Stimulated activated CD8-positive, alpha-beta memory T cell treated with anti-CD3 and anti-CD28 coated beads, Interleukin-7, amount 100 ng/mL, for 1 hour (primary cell): ENCODE data around the gene NAALADL2.
"Not testable (repeated sequence)": the region's sequence is repeated elsewhere in the genome, so short reads cannot be mapped to it uniquely, and the experiment has no call there.

Source experiments
- DNase-seq, 2 donors: peaks; one replicate each; pipeline ENCODE4 v3.0.0-alpha.2; 2020; ENCODE audit warnings: low read depth in 2 of 2

Gene NAALADL2

GRCh38 chr3:175585898-175586297, 726.8 kb downstream of the NAALADL2 start:
- DNase-seq: no peak

DNA sequence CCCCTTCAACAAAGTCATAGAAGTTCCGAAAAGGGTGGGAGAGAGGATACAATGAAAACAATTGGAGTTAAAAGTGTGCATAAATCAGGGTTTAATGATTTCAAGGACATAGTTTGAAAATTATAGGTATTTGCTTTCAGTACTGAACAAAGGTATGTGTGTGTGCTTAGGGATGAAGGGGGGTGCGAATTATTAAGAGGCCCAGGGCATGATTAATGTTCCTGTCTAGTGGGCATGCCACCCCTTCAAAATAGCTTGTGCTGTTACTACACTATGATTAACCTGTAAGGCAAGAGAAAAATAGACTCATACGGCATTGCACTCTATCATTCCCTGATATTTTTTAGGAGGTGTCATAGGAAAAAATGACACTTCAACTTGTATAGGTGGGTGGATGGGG, 731.6 kb downstream of the NAALADL2 start:
- DNase-seq: no peak

- no peak for DNase-seq
Measured at GRCh38 chr3:175591375-175591774, 732.2 kb downstream of the NAALADL2 start.

DNA sequence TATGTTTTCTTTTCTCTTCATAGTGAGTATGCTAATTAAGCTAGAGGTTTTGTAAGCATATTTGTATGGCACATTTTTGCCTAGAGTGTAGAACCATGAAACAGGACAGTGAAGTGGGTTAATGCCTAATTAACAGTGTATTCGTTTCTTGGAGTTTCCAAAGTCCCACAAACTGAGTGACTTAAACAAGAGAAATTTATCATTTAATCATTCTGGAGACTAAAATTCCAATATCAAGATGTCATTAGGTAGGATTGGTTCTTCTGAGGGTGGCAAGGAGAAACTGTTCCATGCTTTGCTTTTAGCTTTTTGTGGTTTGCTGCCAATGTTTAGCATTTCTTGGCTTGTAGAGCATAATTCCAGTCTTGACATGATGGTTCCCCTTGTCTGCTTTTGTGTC, 734.2 kb downstream of the NAALADL2 start:
- no peak for DNase-seq

DNA sequence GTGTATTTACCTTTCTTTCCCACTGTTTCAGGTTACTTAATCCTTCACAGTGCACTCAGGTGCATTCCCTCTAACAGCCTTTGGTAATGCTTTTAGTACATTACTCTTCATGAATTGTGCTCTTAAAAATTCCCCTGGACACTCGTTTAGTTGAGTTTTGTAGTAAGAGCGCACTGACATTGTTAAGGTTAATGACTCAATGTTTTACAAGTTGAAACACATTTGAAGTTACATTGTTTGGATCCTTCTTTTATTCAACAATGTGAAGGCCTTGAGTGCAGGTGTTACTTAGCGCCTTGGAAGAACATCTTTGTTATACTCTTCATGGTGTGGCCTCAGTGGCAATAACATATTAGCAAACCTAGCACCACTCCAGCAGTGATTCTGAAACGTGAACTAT, 739.6 kb downstream of the NAALADL2 start:
- no peak for DNase-seq

- no peak for DNase-seq
Measured at GRCh38 chr3:175601521-175601920, 742.4 kb downstream of the NAALADL2 start.

- DNase-seq: no peak
Measured at GRCh38 chr3:175605851-175606250, 746.7 kb downstream of the NAALADL2 start.

GRCh38 chr3:175606650-175607318, 747.6 kb downstream of the NAALADL2 start:
- DNase-seq: no peak

- no peak for DNase-seq
Measured at GRCh38 chr3:175608356-175608755, 749.2 kb downstream of the NAALADL2 start.

DNA sequence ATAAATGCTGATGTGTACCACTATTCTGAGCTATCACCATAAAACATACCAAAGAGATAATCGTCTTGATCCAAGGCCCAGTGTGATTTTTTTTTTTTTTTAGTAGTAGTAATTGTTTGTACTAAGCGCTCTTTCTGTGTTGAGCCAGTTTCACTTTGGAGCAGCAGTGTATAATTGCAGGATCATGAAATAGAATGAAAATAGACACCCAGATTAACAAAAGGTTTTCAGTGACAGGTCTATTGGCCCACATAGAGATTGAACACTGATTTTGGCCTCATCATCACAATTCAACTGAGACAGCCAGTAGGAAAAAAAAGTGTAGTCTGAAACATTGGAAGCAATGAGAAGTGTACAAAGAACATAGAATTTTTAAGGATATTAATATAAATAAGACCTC, 749.8 kb downstream of the NAALADL2 start:
- DNase-seq: no peak

DNA sequence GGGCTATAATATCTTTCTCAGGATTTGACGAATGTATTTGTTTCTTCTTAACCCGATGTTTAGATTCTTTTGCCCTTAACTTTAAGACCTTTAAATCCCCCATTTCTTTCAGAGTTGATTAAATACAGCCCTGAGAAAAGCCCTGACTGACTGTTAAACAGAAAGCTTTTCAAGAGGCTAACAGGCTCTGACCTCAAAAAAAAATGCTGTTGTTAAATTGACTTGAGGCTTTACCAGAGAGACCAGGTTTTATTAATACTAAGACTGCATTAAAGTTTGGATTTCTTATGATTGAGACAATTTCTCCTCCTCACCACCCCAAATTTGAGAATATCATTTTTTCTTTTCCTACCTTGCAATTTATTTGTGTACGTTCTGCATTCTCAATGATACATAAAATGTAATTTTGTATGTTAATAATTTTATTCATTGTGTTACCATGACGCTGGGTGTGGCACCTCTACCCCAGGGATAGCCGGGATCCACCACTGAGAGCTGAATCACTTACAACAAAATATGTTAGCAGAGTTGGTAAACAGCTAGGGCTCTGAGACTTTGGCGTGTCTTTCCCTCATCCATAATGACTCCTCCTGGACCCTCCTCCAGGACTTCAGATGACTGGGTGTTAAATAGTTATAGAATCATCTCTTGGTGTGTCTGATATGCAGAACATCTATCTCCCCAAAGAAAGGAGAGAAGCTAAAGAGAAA, 753.5 kb downstream of the NAALADL2 start:
- no peak for DNase-seq

DNA sequence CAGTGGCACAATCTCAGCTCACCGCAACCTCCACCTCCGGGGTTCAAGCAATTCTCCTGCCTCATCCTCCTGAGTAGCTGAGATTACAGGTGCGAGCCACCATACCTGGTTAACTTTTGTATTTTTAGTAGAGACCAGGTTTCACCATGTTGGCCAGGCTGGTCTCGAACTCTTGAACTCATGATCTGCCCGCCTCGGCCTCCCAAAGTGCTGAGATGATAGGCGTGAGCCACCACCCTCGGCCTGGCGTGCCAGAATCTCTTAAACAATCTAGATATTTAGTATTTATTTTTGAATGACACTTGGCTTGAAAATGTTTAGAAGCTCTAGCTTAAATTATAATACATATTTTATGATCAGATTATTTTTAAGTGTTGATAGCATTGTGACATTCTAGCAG, 755.0 kb downstream of the NAALADL2 start:
- not testable (repeated sequence) for DNase-seq

DNA sequence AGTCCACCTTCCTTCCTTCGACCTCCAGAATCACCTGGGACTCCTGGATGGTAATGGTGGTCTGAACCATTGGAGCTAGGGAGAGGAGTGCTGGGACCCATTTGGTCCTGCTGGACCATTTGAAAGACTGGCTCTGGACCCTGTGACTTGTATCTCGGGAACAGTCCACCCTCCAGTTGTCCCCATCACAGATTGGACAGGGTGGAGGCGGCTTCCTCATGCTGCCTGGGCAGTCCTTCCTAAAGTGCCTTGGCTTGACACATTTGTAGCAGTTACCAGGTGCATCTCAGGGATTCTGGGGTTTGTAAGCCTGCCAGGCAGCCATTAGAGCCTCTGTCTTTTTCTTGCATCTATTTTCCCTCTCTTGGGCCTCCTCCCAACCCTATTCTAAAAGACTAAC, 758.1 kb downstream of the NAALADL2 start:
- DNase-seq: no peak

GRCh38 chr3:175619369-175619768, 760.2 kb downstream of the NAALADL2 start:
- DNase-seq: no peak

DNA sequence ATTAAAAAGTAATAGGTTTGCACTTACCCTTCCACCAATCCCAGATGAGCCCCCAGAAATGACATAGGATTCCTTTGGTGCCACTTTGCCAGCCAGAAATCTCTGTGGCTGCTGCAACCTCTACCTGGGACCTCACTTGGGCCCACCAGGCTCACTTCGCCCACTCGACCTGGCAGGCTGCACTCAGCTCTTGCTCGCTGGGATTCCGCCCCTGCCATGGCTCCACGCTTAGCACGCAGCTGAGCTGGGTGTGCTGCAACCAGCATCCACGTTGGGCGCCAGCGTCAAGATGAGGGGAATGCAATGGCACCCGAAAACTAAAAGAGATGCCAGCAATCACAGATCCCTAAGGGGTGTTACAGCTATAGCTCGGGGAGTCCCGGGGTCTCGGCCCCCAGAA, 761.0 kb downstream of the NAALADL2 start:
- no peak for DNase-seq

DNA sequence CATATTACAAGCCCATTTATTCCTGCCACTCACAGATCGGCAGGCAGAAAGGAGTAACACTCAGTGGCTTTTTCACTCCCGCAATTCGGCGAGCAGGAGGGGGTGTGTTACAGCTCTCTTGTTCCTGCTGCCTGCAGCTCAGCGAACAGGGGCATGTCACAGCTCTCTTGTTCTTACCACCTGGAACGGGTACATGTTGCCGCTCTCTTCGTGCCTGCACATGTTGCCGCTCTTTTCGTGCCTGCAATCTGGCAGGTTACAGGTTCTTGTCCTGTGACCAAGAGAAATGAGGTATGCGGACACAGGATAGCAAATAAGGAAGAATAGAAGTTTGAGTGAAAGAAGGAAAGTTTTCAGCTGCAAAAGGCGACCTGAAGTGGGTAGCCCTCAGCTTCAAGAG, 761.4 kb downstream of the NAALADL2 start:
- no peak for DNase-seq

GRCh38 chr3:175640958-175641357, 781.8 kb downstream of the NAALADL2 start:
- DNase-seq: no peak

DNA sequence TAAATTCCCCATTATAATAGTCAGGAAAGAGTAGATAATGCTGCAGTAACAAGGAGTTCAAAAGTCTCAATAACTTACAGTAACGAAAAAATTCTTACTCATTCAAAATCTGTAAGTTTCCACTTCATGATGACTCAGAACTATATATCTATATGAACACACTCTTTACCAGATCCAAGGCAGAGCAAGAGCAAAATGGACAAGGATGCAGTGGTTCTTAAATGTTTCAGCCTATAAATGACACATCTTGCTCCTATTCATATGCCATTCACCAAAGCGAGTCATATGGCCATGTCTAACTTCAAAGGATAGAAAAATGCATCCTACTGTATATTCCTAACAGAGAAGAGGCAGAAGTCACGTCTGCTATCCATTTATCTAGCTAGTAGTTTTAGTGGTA, 787.7 kb downstream of the NAALADL2 start:
- no peak for DNase-seq

- DNase-seq: no peak
Measured at GRCh38 chr3:175648899-175649298, 789.8 kb downstream of the NAALADL2 start.

- DNase-seq: no peak
Measured at GRCh38 chr3:175651716-175652115, 792.6 kb downstream of the NAALADL2 start.

DNA sequence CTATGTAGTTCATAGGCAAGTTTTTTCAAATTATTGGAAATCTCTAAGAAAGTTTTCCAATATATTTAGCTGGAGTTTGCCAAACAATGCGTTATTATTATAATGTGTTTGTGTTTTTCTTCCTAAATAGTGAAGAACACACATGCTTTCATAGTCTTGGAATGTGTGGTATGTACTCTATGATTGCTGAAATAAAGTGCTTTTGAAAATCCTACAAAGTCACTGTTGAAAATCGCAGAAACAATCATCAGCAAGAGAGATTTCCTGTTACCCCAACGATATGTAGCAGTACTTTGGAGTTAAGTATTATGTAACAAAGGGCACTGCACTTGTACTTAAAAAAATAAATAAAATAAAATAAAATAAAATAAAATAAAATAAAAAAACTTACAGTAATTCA, 796.2 kb downstream of the NAALADL2 start:
- no peak for DNase-seq

GRCh38 chr3:175656461-175656860, 797.3 kb downstream of the NAALADL2 start:
- DNase-seq: no peak

DNA sequence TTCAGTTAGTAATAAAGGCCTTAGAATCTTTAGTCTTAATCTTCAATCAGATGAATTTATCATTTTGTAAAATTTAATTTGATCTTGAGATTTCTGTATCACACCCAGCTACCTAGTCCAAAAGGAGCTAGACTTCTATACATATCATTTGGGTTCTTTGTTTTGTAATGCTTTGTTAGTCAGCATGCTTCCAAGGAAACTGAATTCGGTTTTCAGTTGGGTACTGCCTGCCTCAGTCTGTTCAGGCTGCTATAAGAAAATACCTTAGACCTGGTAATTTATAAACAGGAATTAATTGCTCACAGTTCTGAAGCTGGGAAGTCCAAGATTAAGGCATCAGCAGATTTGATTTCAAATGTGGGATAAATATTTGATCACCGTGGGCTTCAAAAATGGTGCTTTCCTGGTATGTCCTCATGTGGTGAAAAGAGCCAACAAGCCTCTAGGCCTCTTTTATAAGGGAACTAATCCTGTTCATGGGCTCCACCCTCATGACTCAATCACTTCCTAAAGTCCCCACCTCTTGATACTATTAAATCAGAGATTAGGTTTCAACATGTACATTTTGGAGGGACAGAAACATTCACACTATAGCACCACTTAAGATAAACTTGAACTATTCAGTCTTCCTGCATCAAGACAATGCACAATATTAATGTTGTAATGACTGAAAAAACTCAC, 800.7 kb downstream of the NAALADL2 start:
- no peak for DNase-seq
